HG02981 (cell line): Measurements from ENCODE around the gene CPNE5.

Experiments used
- ATAC-seq: cut with Tn5 transposase; IDR thresholded peaks from one replicate; pipeline ENCODE4 v1.9.1; 2021; ENCODE audit warnings: mild to moderate bottlenecking, moderate library complexity; ENCODE audit not compliant: unreplicated experiment

CPNE5 gene

DNA sequence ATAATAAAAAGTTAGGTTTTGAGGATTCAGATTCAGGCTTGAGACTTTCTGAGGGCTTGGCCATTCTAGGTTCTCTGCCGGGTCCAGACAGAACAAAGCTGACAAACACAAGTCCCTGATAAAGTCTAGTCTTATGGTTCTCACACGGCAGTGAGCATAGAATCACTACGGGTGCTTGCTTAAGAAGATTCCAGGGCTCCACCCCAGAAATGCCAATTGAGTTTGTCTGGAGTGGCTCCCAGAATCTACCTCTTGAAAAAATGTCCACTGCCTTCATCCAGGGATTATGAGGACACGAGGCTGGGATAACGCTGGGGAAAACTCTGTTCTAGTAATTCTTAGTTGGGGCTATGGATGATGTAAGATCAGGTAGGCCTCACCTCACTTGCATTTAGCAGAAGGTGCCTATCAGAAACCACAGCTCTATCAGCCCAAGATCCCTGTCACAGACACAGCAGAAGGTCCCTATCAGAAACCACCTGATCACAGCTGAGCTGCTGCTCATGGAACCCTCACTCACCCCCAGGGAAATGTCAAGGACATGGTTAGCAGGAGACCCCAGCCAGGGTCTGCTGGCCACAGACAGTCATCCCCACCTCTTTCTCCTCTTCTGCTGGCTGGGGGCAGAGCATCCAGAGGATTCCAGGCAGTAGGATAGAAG is 89.3 kb downstream of the CPNE5 start:
- ATAC-seq, result no peak

- ATAC-seq, result no peak
These were observed 93.0 kb downstream of the CPNE5 start for GRCh38 chr6:36746251-36746650.

DNA sequence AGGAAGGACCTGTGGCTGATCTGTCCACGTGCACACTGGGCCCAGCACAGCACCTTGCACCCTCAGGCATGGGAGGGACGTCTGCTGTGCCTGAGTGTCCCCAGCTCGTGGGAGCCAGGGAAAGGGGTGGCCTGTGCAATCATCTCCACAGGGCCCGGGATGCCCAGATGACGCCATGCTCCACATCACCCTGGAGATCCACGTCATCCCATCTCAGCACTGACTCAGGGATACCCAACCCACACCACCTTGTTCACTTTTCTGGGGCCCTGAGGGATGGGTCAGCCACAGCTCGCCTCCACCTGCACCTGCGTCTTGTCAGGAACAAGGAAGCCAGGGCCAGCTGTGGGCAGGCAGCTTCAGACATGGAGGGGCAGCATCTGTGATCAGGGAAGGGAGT is 93.4 kb downstream of the CPNE5 start:
- ATAC-seq, result no peak

- no peak for ATAC-seq
These were observed 94.0 kb downstream of the CPNE5 start for GRCh38 chr6:36745283-36745682.

DNA sequence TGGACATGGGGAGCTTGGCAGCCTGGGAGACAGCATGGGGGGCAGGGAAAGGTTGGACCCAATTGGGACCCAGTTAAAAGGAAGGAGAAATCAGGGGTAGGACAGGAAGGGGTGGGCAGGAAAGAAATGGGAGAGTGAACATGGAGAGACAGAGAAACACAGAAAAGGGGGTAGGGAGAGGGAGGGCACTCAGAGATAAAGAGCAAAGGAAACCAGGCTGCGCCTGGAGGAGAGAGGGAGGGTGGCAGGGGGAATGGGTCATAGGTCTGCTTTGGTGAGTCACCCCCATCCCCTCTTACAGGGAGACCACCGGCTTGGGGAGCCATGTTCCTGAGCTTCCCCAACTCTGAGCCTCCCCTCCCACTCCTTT is 95.0 kb downstream of the CPNE5 start:
- ATAC-seq, result no peak

DNA sequence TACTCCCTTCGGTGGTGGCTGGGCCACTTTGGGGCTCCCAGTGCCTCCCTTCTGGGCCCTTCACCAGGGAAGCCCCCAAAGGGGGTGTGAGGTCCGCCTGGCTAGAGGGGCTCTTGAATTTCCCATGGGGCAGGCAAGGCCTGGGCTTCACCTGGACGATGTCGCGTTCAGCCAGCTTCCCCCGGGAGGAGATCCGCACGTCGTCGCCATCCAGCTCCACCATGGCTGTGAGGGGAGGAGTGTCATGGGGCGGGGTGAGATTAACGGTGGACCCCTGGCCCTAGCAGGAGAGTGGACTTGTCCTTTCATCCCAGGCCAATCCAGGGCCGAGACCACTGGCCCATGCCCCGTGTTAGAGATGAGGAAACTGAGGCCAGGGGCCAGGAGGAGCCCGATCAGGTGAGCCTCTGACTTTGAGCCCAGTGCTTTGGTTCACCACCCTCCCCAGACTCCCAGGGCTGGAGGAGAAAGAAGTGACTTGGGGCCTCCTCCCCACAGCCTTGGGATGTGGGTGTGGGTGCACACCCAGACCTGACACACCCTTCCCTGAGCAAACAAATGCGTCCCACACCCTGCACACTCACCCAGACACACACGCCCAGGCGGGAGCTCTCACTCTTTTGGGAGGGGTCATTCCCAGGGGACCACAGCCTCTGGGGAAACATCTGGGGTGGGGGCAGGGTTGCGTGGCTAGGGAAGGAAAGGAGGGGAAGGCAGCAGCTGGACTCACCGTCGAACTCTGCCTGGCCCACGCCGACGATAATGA is 95.5 kb downstream of the CPNE5 start:
- ATAC-seq, result no peak

- ATAC-seq, result no peak
These were observed 96.2 kb downstream of the CPNE5 start for GRCh38 chr6:36743032-36743431.

- ATAC-seq, result no peak
These were observed 97.1 kb downstream of the CPNE5 start for GRCh38 chr6:36742146-36742545.

DNA sequence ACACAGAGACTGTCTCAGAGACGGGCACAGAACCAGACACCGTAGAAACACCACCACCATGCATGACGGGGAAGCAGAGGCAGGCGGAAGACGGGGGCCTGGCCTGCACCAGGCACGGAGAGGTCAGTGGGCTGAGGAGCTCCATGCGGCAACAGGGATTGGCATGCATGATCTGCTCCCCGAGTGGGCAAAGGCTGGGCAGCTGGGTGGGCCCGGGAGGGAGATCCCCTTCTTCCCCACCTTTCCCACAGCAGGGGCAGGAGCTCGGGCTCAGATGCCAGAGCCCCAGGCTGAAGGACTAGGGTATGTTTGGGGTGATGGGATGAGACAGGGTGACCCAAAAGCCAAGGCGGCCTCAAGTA is 98.4 kb downstream of the CPNE5 start:
- ATAC-seq, result no peak

- no peak for ATAC-seq
These were observed 99.1 kb downstream of the CPNE5 start for GRCh38 chr6:36739947-36740817.

GRCh38 chr6:36738108-36738507 is 101.1 kb downstream of the CPNE5 start:
- no peak for ATAC-seq

DNA sequence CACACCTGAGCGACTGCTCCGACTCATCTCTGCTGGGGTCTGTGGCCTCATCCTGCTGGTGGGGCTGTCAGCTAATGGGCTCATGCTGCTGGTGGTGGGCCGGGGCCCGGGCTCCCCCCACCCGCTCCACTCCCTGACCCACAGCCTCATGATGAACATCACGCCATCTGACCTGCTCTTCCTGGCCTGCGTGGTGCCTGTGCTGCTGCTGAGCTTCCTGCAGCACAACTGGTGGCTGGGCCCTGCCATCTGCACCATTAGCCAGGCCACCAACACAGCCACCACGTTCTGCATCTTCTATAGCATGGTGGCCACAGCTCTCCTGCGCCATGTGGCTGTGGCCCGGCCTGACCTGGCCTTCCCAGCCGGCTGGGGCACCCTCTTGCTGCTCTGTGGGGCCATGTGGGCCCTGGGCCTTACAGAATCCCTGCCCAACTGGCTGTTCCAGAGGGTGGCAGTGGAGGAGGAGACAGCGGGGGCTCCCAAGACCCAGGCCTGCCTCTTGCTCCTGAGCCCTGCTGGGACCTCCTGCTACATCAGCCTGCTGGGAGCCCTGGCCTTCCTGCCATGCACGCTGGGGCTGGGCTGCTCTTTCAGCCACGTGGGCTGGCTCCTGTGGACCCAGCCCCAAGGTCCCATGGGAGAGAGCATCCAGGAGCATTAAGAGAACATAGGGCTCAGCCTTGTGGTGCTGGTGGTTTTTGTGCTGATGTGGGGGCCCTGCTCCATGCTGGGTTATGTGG is 102.0 kb downstream of the CPNE5 start:
- no peak for ATAC-seq

DNA sequence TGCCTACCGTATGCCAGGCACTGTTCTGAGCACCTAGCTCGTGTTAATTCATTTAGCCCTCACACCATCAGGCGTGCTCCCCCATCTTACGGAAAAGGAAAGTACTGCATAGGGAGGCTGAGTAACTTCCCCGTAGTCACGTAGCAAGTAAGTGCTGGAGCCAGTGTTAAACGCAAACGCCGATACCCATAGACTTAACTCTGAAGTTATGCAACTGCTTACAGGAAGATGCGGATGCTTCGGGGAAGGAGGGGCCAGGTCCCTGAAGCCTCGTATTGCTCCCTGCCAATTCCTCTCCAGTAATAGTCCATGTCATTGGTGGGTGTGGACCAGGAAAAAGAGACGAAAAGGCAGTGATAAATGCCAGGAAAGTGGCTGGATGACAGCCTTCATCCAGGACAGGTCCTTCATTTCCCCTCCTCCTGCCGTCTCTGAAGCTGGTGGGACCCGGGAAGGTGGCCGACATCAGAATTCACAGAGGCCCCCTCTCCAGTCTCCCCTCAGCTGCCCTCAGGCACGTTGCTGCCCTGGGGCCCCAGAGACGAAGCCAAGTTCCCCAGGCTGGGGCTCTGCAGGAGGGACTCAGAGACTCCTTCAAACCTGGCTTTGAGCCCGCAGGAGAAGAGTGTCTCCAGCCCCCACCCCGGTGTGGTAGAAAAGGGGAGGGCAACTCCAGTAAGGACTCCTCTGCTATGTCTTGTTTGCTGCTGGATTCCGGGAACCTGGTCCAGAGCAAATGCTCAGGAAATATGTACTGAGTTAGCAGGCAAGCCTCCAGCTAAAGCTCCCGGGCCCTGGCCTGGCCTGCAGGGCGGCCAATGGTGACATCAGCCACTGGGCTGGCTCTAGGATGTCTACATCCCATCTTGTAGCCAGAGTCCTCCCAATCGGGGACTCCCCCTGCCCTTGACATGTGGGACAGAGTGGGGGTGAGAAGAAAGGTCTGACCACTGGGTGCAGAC is 103.9 kb downstream of the CPNE5 start:
- ATAC-seq, result no peak

DNA sequence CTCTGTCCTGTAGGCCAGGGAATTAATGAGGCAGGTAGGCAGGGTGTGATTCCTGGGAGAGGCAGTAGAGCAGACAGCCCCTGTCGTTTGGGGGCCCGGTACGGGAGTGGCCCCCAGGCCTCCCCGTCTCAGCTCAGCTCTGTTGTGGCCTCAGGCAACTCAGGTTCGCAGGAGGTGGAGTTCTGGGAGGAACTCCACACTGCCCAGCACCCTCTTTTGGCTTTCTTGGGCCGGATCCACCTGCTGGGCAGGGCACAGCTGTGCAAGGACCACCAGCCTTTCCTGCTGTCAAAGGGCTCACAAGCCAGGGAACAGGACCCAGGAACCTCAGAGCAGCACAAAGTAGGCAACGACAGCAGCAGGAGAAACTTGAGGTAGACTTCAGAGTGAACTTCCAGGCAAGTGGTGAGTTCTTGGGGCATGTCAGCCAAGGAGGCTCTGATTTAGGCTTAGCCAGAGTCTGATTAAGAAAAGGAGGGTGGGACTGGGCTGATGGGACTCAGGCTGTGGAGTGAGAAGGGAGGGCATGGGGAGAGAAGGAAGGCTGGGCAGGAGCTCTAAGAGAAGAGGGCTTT is 104.7 kb downstream of the CPNE5 start:
- no peak for ATAC-seq

GRCh38 chr6:36733300-36733699 is 105.9 kb downstream of the CPNE5 start:
- no peak for ATAC-seq

DNA sequence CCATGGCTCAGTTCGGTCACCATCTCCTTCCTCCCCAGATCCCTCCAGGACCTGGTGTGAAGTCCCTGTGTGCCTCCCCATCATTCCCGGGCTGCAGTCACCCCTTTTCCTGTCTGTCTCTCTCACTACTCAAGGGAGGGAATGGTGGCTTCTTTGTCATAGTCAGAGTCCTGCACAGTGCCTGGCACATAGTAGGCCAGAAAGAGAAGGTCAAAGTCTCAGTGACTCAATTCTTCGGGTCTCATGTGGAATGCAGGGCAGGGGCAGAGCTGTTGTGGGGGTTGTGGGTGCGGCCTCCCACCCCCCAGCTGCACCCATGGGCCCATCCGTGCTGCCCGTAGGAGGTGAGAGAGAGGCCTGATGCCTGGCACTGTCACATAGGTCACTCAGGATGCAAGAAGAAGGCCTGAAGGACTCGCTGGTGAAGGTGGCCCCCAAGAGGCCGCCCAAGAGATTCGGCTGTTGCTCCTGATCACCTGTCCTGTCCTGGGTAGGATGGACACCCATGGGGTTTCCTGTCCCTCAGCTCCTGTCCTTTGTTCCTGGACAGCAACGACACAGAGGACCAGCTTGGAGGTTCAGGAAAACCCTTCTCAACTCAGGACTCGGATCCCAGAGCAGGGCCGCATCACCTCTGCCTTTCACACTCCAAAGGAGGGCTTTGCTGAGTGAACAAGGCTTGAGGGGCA is 107.5 kb downstream of the CPNE5 start:
- ATAC-seq, result no peak

DNA sequence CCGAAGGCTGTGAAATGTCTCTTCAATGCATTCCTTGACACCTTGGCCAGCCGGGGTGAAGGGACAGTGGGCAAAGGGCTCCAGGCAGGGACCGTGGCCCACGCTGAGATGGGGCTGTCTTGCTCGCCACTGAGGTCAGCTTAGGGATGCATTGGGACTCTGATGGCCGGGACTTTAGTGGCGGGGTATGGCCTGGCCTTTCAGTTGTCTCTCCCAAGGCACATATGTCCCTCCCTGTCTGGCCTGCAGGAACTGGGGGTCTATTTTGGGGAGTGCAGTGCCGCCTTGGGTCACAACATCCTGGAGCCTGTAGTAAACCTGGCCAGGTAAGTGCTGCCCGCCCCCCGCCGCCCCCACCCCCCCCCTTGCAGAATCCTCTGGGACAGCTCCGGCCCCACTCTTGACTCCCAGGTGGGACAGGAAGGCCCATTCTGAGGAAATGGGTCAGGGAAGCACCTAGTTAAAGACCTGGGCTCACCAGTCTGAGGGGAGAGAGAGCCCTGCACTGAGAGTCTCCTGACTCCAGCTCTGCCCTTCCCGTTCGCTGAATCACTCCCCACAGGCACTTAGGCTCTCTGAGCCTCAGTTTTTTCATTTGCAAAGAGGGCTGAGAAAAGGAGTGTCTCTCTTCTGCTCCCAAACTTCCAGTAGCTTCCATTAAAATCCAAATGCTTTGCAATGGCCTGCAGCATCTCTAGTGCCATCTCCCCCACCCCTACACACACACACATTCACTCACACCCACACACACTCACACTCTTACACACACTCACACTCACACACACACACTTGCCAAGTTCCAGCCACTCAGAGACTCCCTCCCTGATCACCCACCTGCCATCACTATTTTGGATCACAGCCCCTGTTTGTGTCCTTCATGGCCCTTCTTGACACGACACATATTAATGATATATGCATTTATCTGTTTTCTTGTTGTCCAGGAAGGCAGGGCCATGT is 108.5 kb downstream of the CPNE5 start:
- no peak for ATAC-seq

- ATAC-seq, result no peak
These were observed 110.1 kb downstream of the CPNE5 start for GRCh38 chr6:36729161-36729524.
